Neural cell (in vitro differentiated cells): ENCODE measurements around the gene MYPN. TPM values are rescaled to one million over a fixed set of nuclear protein-coding genes. Genes with fewer than 3 reads are reported as not detected.

ENCODE experiments used
- H2AFZ ChIP-seq: fragments of 200-600, 300-800 bp; sonication (generic), shearing (Covaris generic); 2 replicates; pipeline ENCODE4 v1.6.0; 2014; ENCODE audit warnings: low read depth, mild to moderate bottlenecking, antibody characterized with exemption, low read length, moderate library complexity
- H3F3A ChIP-seq: fragments of 200-600 bp; shearing (Covaris generic); 2 replicates; pipeline ENCODE4 v1.6.1; 2016; ENCODE audit warnings: mild to moderate bottlenecking, moderate library complexity, mixed read lengths, antibody characterized with exemption, low read length; ENCODE audit not compliant: insufficient read depth, poor library complexity, severe bottlenecking
- H3K27ac ChIP-seq: fragments of 200-600, 300-800 bp; sonication (generic), shearing (Covaris generic); 2 replicates; pipeline ENCODE4 v1.5.1; 2014; ENCODE audit warnings: mild to moderate bottlenecking, low read length, moderate library complexity
- H3K27me3 ChIP-seq: fragments of 300-800, 200-600 bp; sonication (generic), shearing (Covaris generic); 2 replicates; pipeline ENCODE4 v1.6.0; 2014; ENCODE audit warnings: mild to moderate bottlenecking, low read depth, low read length, moderate library complexity; ENCODE audit not compliant: insufficient read depth
- H3K36me3 ChIP-seq: fragments of 300-800, 200-600 bp; sonication (generic), shearing (Covaris generic); 2 replicates; pipeline ENCODE4 v1.5.1; 2014; ENCODE audit warnings: mild to moderate bottlenecking, antibody characterized with exemption, low read length, moderate library complexity; ENCODE audit not compliant: insufficient read depth
- H3K4me2 ChIP-seq: fragments of 300-800, 200-600 bp; sonication (generic), shearing (Covaris generic); 2 replicates; pipeline ENCODE4 v1.6.0; 2014; ENCODE audit warnings: mild to moderate bottlenecking, low read length
- H3K4me3 ChIP-seq: fragments of 300-800, 200-600 bp; sonication (generic), shearing (Covaris generic); 2 replicates; pipeline ENCODE4 v1.5.1; 2014; ENCODE audit warnings: mild to moderate bottlenecking, low read length, moderate library complexity
- H3K79me2 ChIP-seq: fragments of 200-600 bp; shearing (Covaris generic); replicated peaks from 2 replicates; pipeline ENCODE4 v1.6.0; 2014; ENCODE audit warnings: mild to moderate bottlenecking, low read length, moderate library complexity; ENCODE audit not compliant: insufficient read depth
- H3K9ac ChIP-seq: fragments of 300-800, 200-600 bp; sonication (generic), shearing (Covaris generic); 2 replicates; pipeline ENCODE4 v1.6.1; 2016; ENCODE audit warnings: mild to moderate bottlenecking, low read length, mixed read lengths
- H3K9me2 ChIP-seq: fragments of 200-600 bp; shearing (Covaris generic); 2 replicates; pipeline ENCODE4 v1.6.1; 2016; ENCODE audit warnings: mild to moderate bottlenecking, low read length, mixed read lengths; ENCODE audit not compliant: insufficient read depth
- H3K9me3 ChIP-seq: fragments of 200-600, 300-800 bp; sonication (generic), shearing (Covaris generic); 2 replicates; pipeline ENCODE4 v1.6.1; 2016; ENCODE audit warnings: mild to moderate bottlenecking, mixed run types, low read length, moderate library complexity, mixed read lengths
- H4K20me1 ChIP-seq: fragments of 200-600 bp; shearing (Covaris generic); 2 replicates; pipeline ENCODE4 v1.6.1; 2016; ENCODE audit warnings: mild to moderate bottlenecking, mixed run types; ENCODE audit not compliant: insufficient read depth
- CTCF ChIP-seq: fragments of 450-650 bp; IDR thresholded peaks from 2 replicates; pipeline ENCODE4 v1.5.1; 2014; ENCODE audit warnings: antibody characterized with exemption, mild to moderate bottlenecking, moderate library complexity; ENCODE audit not compliant: poor library complexity, severe bottlenecking
- EP300 ChIP-seq: fragments of 450-650 bp; conservative IDR thresholded peaks from 2 replicates; pipeline ENCODE4 v1.6.1; 2014; ENCODE audit warnings: antibody characterized with exemption, mild to moderate bottlenecking, moderate library complexity; ENCODE audit not compliant: poor library complexity, severe bottlenecking
- EZH2 ChIP-seq: fragments of 200-600, 300-800 bp; shearing (Covaris generic), sonication (generic); IDR thresholded peaks from 2 replicates; pipeline ENCODE4 v1.6.1; 2014; ENCODE audit warnings: antibody characterized with exemption, low read length, borderline replicate concordance, mild to moderate bottlenecking; ENCODE audit not compliant: insufficient read depth, poor library complexity, severe bottlenecking
- MXI1 ChIP-seq: fragments of 450-650 bp; conservative IDR thresholded peaks from 2 replicates; pipeline ENCODE4 v1.6.1; 2014; ENCODE audit warnings: antibody characterized with exemption, mild to moderate bottlenecking; ENCODE audit not compliant: poor library complexity, severe bottlenecking
- POLR2AphosphoS5 ChIP-seq: IDR thresholded peaks from 2 replicates; pipeline ENCODE4 v1.6.1; 2012
- RAD21 ChIP-seq: fragments of 450-650 bp; conservative IDR thresholded peaks from 2 replicates; pipeline ENCODE4 v1.6.1; 2014; ENCODE audit warnings: antibody characterized with exemption, mild to moderate bottlenecking, moderate library complexity
- REST ChIP-seq: IDR thresholded peaks from 2 replicates; pipeline ENCODE4 v1.6.1; 2012; ENCODE audit warnings: borderline replicate concordance
- SMC3 ChIP-seq: fragments of 450-650 bp; conservative IDR thresholded peaks from 2 replicates; pipeline ENCODE4 v1.6.1; 2014; ENCODE audit warnings: antibody characterized with exemption, mild to moderate bottlenecking, moderate library complexity; ENCODE audit not compliant: poor library complexity
- TAF1 ChIP-seq: IDR thresholded peaks from 2 replicates; pipeline ENCODE4 v1.6.1; 2012; ENCODE audit warnings: low read depth
- polyA plus RNA-seq: library from polyadenylated mRNA; depleted of rRNA; stranded (reverse); fragments of >200 nt; gene quantifications from 2 replicates; pipeline ENCODE4 v1.2.3, GENCODE V29; 2014

Gene MYPN
- polyA plus RNA-seq, 1 donor from 2014 or later = not detected

GRCh38 chr10:68121852-68122251, 12.6 kb downstream of the MYPN start:
- no peaks in the 10 kb centered on the region for H3K36me3 ChIP-seq
- no peaks in the 10 kb centered on the region for H3K9me2 ChIP-seq
- no peaks in the 10 kb centered on the region for H3K9me3 ChIP-seq
- H3K27ac ChIP-seq = no peak overlapping the region
- TF ChIP-seq RAD21 (no peak), TAF1 (no peak), EZH2 (no peak), POLR2AphosphoS5 (no peak), CTCF (no peak), MXI1 (no peak), EP300 (no peak), REST (no peak), SMC3 (no peak)
- H3K4me2 ChIP-seq = no peak overlapping the region
- no peaks in the 10 kb centered on the region for H3K79me2 ChIP-seq
- no peak overlapping the region for H2AFZ ChIP-seq
- no peaks in the 10 kb centered on the region for H3F3A ChIP-seq
- no peaks in the 10 kb centered on the region for H3K27me3 ChIP-seq
- H4K20me1 ChIP-seq = no peaks in the 10 kb centered on the region
- no peak overlapping the region for H3K9ac ChIP-seq
- no peak overlapping the region for H3K4me3 ChIP-seq

- no peaks in the 10 kb centered on the region for H3K9me2 ChIP-seq
Measured at GRCh38 chr10:68124718-68125117, 15.4 kb downstream of the MYPN start.

More at GRCh38 chr10:68124718-68125117, 15.4 kb downstream of the MYPN start:
- no peaks in the 10 kb centered on the region for H3K9me3 ChIP-seq
- H3K79me2 ChIP-seq = no peaks in the 10 kb centered on the region
- H3K9ac ChIP-seq = no peak overlapping the region
- no peak overlapping the region for H3K4me2 ChIP-seq
- H3K27me3 ChIP-seq = no peaks in the 10 kb centered on the region
- no peak overlapping the region for H3K27ac ChIP-seq
- no peak for TF ChIP-seq TAF1
- no peak for TF ChIP-seq RAD21
- no peak for TF ChIP-seq EZH2
- TF ChIP-seq POLR2AphosphoS5 = no peak
- TF ChIP-seq MXI1 = no peak
- TF ChIP-seq EP300 = no peak
- no peak for TF ChIP-seq REST
- TF ChIP-seq SMC3 = no peak
- no peak for TF ChIP-seq CTCF
- no peak overlapping the region for H3K4me3 ChIP-seq
- no peaks in the 10 kb centered on the region for H4K20me1 ChIP-seq
- H2AFZ ChIP-seq = no peak overlapping the region
- no peaks in the 10 kb centered on the region for H3F3A ChIP-seq
- H3K36me3 ChIP-seq = no peaks in the 10 kb centered on the region
